ENCODE measurements around the gene SLC7A9.
"Not testable (repeated sequence)": the region's sequence is repeated elsewhere in the genome, so short reads cannot be mapped to it uniquely, and the experiment has no call there.

The SLC7A9 gene

DNA sequence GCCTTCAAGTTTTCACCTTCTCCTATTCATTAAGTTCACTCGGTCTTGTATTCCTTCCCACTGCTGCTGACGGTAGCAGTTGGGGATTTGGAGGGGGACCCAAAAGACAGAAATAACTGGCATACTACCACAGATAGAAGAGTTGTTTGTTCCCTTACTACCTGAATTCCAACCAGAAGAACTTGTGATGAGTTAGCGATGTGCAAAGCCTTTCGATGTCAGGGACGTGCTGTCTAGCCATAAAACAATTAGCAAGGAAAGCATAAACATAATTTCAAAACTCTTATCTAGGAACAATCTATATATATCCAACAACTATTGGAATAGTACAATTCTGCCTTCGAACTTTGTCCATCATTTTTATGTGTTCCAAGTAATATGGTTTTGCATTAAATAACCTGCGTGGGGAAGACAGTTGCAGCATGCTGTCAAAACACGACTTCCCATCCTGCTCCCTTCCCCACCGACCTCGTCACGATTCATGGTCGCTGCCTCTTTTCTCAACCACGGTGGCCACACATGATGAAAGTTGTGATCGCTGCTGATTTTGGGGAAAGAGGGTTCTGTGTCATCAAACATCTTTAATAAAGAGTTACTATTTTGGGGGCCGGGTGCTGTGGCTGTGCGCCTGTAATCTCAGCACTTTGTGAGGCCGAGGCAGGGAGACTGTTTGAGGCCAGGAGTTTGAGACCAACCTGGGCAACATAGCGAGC is 3.8 kb upstream of the SLC7A9 start:
- H3K27me3 ChIP-seq (ENCODE audit: control insufficient read depth in 1 of 2, insufficient read depth in 2 of 2, low read length in 2 of 2): no peaks in the 10 kb centered on the region
- H3K9ac ChIP-seq (ENCODE audit: low read length in 2 of 2): no peak overlapping the region
- H3K4me1 ChIP-seq (ENCODE audit: control insufficient read depth, insufficient read depth, low read length): no peaks in the 10 kb centered on the region
- H3K4me3 ChIP-seq (ENCODE audit: low read length in 2 of 2): no peak overlapping the region
- H3K27ac ChIP-seq (ENCODE audit: low read length): no peak overlapping the region
- H3K36me3 ChIP-seq (ENCODE audit: control insufficient read depth in 2 of 2, insufficient read depth in 2 of 2, low read length in 2 of 2): peaks cover 0 to 5% of the 10 kb centered on the region in 2 donors
- no peaks in the 10 kb centered on the region for H3K9me3 ChIP-seq (ENCODE audit: control insufficient read depth in 2 of 2, low read length in 2 of 2)

DNA sequence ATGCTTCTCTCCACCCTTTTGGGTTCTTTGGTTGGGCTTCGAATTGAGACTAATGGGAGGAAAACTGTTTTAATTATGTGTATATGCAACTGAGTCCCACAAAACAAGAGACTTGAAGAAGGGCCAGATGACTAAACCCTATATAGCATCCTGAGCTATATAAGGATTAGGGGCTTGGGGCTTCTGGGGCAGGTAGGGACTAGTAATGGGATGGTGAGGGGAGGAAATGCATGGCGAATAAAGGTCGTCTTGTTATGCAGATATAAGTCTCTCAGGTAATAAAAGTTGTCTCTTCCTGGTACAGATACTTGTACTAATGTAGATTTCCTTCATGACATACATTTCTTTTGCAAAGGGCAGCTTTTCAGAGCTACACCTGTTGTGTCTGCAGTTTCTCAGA is 2.8 kb upstream of the SLC7A9 start:
- Histone ChIP-seq H3K27ac (ENCODE audit: low read length) (no peak overlapping the region), H3K4me3 (ENCODE audit: low read length in 2 of 2) (no peak overlapping the region), H3K9ac (ENCODE audit: low read length in 2 of 2) (no peak overlapping the region), H3K9me3 (ENCODE audit: control insufficient read depth in 2 of 2, low read length in 2 of 2) (no peaks in the 10 kb centered on the region), H3K27me3 (ENCODE audit: control insufficient read depth in 1 of 2, insufficient read depth in 2 of 2, low read length in 2 of 2) (no peaks in the 10 kb centered on the region), H3K4me1 (ENCODE audit: control insufficient read depth, insufficient read depth, low read length) (no peaks in the 10 kb centered on the region), H3K36me3 (ENCODE audit: control insufficient read depth in 2 of 2, insufficient read depth in 2 of 2, low read length in 2 of 2) (peaks cover 0 to 3% of the 10 kb centered on the region in 2 donors)

GRCh38 chr19:32870981-32871451 is 1.4 kb upstream of the SLC7A9 start:
- Histone ChIP-seq H3K27me3 (ENCODE audit: control insufficient read depth in 1 of 2, insufficient read depth in 2 of 2, low read length in 2 of 2) (no peaks in the 10 kb centered on the region), H3K36me3 (ENCODE audit: control insufficient read depth in 2 of 2, insufficient read depth in 2 of 2, low read length in 2 of 2) (no peaks in the 10 kb centered on the region), H3K9ac (ENCODE audit: low read length in 2 of 2) (no peak overlapping the region), H3K4me1 (ENCODE audit: control insufficient read depth, insufficient read depth, low read length) (no peaks in the 10 kb centered on the region), H3K4me3 (ENCODE audit: low read length in 2 of 2) (no peak overlapping the region), H3K27ac (ENCODE audit: low read length) (no peak overlapping the region), H3K9me3 (ENCODE audit: control insufficient read depth in 2 of 2, low read length in 2 of 2) (no peaks in the 10 kb centered on the region)

DNA sequence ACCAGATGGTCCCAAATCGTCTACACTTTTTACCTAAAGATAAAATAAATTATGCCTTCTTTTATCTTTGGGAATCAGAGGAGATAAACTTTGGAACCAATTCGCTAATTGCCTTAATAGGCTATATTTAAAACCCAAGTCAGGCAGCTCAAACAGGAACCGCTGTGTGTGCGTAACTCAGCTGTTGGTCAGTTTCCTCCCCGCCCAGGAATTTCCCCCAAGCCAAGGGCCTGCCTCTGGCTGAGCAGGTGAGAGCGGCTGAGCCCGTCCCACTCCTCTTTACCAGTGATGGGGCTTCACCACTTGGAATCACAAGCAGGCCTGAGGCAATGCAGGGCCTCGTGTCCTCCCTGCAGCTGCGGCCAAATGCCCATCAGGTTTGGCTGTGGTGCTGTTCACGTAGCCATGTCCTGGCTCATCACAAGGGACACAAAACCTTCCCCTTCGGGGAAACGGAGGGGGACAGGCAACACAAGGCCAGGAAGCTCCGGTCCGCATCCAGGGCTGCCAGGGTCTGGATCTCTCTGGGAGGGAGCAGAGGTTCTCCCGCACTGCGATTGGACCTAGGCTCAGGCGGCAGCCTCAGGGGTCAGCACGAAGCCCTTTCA is 503 bp upstream of the SLC7A9 start:
- Histone ChIP-seq H3K9me3 (ENCODE audit: control insufficient read depth in 2 of 2, low read length in 2 of 2) (no peaks in the 10 kb centered on the region), H3K36me3 (ENCODE audit: control insufficient read depth in 2 of 2, insufficient read depth in 2 of 2, low read length in 2 of 2) (no peaks in the 10 kb centered on the region), H3K4me1 (ENCODE audit: control insufficient read depth, insufficient read depth, low read length) (no peaks in the 10 kb centered on the region), H3K4me3 (ENCODE audit: low read length in 2 of 2) (no peak overlapping the region), H3K9ac (ENCODE audit: low read length in 2 of 2) (no peak overlapping the region), H3K27ac (ENCODE audit: low read length) (no peak overlapping the region), H3K27me3 (ENCODE audit: control insufficient read depth in 1 of 2, insufficient read depth in 2 of 2, low read length in 2 of 2) (no peaks in the 10 kb centered on the region)

DNA sequence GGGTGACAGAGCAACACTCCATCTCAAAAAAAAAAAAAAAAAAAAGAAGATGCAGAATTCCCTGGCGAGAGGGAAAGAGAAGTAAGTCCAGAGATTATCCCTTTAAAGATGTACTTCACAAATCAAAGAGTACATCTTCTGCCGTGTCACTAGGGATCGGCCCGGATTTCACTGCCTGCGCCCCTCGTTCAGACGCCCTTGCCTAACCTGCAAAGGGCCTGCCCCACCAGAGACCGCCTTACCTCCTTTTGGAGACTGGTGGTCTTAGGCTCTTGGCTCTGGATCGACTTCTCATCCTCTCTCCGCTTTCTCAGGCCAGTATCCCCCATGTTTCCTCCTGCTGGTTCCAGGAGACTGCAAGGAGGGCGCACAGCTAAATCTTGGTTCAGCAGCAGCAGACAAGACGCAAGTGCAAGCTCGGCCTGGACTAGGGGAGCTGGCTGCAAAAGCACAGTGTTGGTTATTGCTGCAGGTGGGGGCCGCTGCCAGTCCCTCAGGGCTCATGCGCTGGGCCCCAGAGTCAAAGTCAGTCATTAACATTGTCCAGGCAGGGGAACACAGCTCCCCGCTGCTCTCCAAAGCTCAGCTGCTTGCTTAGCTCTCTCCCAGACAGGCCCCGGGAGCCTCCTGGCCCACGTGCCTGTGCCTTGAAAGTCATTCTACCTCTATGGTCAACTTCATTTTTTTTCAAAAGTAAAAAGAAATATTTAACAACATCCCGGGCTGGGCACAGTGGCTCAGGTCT is 1.2 kb downstream of the SLC7A9 start:
- no peak overlapping the region for H3K4me3 ChIP-seq (ENCODE audit: low read length in 2 of 2)
- no peak overlapping the region for H3K27ac ChIP-seq (ENCODE audit: low read length)
- H3K27me3 ChIP-seq (ENCODE audit: control insufficient read depth in 1 of 2, insufficient read depth in 2 of 2, low read length in 2 of 2): no peaks in the 10 kb centered on the region
- no peaks in the 10 kb centered on the region for H3K9me3 ChIP-seq (ENCODE audit: control insufficient read depth in 2 of 2, low read length in 2 of 2)
- no peaks in the 10 kb centered on the region for H3K36me3 ChIP-seq (ENCODE audit: control insufficient read depth in 2 of 2, insufficient read depth in 2 of 2, low read length in 2 of 2)
- H3K9ac ChIP-seq (ENCODE audit: low read length in 2 of 2): no peak overlapping the region
- no peaks in the 10 kb centered on the region for H3K4me1 ChIP-seq (ENCODE audit: control insufficient read depth, insufficient read depth, low read length)

- not testable (repeated sequence) for H3K27me3 ChIP-seq (ENCODE audit: control insufficient read depth in 1 of 2, insufficient read depth in 2 of 2, low read length in 2 of 2); H3K4me1 ChIP-seq (ENCODE audit: control insufficient read depth, insufficient read depth, low read length); H3K9me3 ChIP-seq (ENCODE audit: control insufficient read depth in 2 of 2, low read length in 2 of 2); H3K27ac ChIP-seq (ENCODE audit: low read length); H3K4me3 ChIP-seq (ENCODE audit: low read length in 2 of 2); H3K9ac ChIP-seq (ENCODE audit: low read length in 2 of 2); H3K36me3 ChIP-seq (ENCODE audit: control insufficient read depth in 2 of 2, insufficient read depth in 2 of 2, low read length in 2 of 2)
Observed at GRCh38 chr19:32867436-32867835, 2.1 kb downstream of the SLC7A9 start.

GRCh38 chr19:32866564-32867265 is 2.9 kb downstream of the SLC7A9 start:
- Histone ChIP-seq H3K27ac (ENCODE audit: low read length) (no peak overlapping the region), H3K27me3 (ENCODE audit: control insufficient read depth in 1 of 2, insufficient read depth in 2 of 2, low read length in 2 of 2) (no peaks in the 10 kb centered on the region), H3K36me3 (ENCODE audit: control insufficient read depth in 2 of 2, insufficient read depth in 2 of 2, low read length in 2 of 2) (no peaks in the 10 kb centered on the region), H3K4me1 (ENCODE audit: control insufficient read depth, insufficient read depth, low read length) (no peaks in the 10 kb centered on the region), H3K9me3 (ENCODE audit: control insufficient read depth in 2 of 2, low read length in 2 of 2) (no peaks in the 10 kb centered on the region), H3K9ac (ENCODE audit: low read length in 2 of 2) (no peak overlapping the region), H3K4me3 (ENCODE audit: low read length in 2 of 2) (no peak overlapping the region)

DNA sequence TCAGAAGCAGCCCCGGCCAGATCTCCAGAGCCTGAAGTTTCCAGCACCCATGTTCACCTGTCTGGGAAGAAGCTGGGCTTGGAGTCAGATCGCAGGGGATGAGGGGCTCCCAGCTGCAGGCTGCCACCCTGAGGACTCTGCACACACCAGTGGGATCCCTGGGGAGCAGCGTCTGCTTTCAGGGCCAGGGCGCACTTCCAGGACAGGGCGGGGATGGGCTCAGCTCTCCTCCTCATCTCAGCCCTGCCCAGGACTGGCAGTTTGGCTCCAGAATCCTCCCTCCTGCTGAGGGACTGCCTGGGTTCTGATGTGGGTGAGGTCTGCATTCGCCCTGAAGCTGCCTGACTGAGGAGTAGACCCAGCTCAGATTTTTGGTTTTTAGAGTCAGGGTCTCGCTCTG is 3.5 kb downstream of the SLC7A9 start:
- Histone ChIP-seq H3K36me3 (ENCODE audit: control insufficient read depth in 2 of 2, insufficient read depth in 2 of 2, low read length in 2 of 2) (no peaks in the 10 kb centered on the region), H3K9me3 (ENCODE audit: control insufficient read depth in 2 of 2, low read length in 2 of 2) (no peaks in the 10 kb centered on the region), H3K9ac (ENCODE audit: low read length in 2 of 2) (no peak overlapping the region), H3K4me3 (ENCODE audit: low read length in 2 of 2) (no peak overlapping the region), H3K27me3 (ENCODE audit: control insufficient read depth in 1 of 2, insufficient read depth in 2 of 2, low read length in 2 of 2) (no peaks in the 10 kb centered on the region), H3K4me1 (ENCODE audit: control insufficient read depth, insufficient read depth, low read length) (no peaks in the 10 kb centered on the region), H3K27ac (ENCODE audit: low read length) (no peak overlapping the region)

DNA sequence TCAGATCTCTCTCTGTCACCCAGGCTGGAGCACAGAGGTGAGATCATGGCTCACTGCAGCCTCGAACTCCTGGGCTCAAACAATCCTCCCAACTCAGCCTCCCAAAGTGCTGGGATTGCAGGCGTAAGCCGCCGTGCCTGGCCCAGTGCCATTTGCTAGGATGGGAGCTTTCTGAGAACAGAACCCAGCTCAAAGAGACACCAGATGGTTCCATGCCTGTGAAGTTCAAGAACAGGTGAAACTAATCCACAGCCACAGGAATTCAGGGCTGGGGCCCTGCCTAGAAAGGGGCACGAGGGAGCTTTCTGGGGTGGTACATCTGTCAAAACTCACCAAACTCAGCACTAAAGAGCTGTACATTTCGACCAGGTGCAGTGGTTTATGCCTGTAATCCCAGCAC is 4.2 kb downstream of the SLC7A9 start:
- Histone ChIP-seq H3K27ac (ENCODE audit: low read length) (no peak overlapping the region), H3K36me3 (ENCODE audit: control insufficient read depth in 2 of 2, insufficient read depth in 2 of 2, low read length in 2 of 2) (no peaks in the 10 kb centered on the region), H3K4me3 (ENCODE audit: low read length in 2 of 2) (no peak overlapping the region), H3K4me1 (ENCODE audit: control insufficient read depth, insufficient read depth, low read length) (no peaks in the 10 kb centered on the region), H3K9me3 (ENCODE audit: control insufficient read depth in 2 of 2, low read length in 2 of 2) (no peaks in the 10 kb centered on the region), H3K27me3 (ENCODE audit: control insufficient read depth in 1 of 2, insufficient read depth in 2 of 2, low read length in 2 of 2) (no peaks in the 10 kb centered on the region), H3K9ac (ENCODE audit: low read length in 2 of 2) (no peak overlapping the region)

GRCh38 chr19:32864318-32865007 is 5.1 kb downstream of the SLC7A9 start:
- H3K27me3 ChIP-seq (ENCODE audit: control insufficient read depth in 1 of 2, insufficient read depth in 2 of 2, low read length in 2 of 2): no peaks in the 10 kb centered on the region
- no peak overlapping the region for H3K27ac ChIP-seq (ENCODE audit: low read length)
- no peaks in the 10 kb centered on the region for H3K36me3 ChIP-seq (ENCODE audit: control insufficient read depth in 2 of 2, insufficient read depth in 2 of 2, low read length in 2 of 2)
- H3K4me3 ChIP-seq (ENCODE audit: low read length in 2 of 2): no peak overlapping the region
- H3K4me1 ChIP-seq (ENCODE audit: control insufficient read depth, insufficient read depth, low read length): no peaks in the 10 kb centered on the region
- H3K9ac ChIP-seq (ENCODE audit: low read length in 2 of 2): no peak overlapping the region
- no peaks in the 10 kb centered on the region for H3K9me3 ChIP-seq (ENCODE audit: control insufficient read depth in 2 of 2, low read length in 2 of 2)
